GM19238 (cell line): ENCODE results near the gene NFE2.
A peak's percentile ranks its signal among the peaks of the same experiment; 100 is the strongest.
"Not testable (repeated sequence)": the region's sequence is repeated elsewhere in the genome, so short reads cannot be mapped to it uniquely, and the experiment has no call there.

ENCODE experiments used
- DNase-seq: peaks from one replicate; pipeline ENCODE4 v3.0.0; 2011; ENCODE audit warnings: low spot score; ENCODE audit not compliant: insufficient read length

The NFE2 gene

GRCh38 chr12:54300732-54301427, at the start of gene NFE2:
NFE2 (minus strand) TSS chr12:54301015; CDS start chr12:54295248, 5,767 bp downstream.
- no peak for DNase-seq

- DNase-seq: no peak
Observed at GRCh38 chr12:54349679-54350078, 48.9 kb upstream of the NFE2 start.

GRCh38 chr12:54349036-54349435, 48.2 kb upstream of the NFE2 start:
- DNase-seq: no peak

- no peak for DNase-seq
Observed at GRCh38 chr12:54341378-54342300, 40.8 kb upstream of the NFE2 start.

- DNase-seq: no peak
Observed at GRCh38 chr12:54340846-54341245, 40.0 kb upstream of the NFE2 start.

GRCh38 chr12:54338698-54339296, 38.0 kb upstream of the NFE2 start:
- no peak for DNase-seq

GRCh38 chr12:54337854-54338650, 37.2 kb upstream of the NFE2 start:
- DNase-seq: no peak

GRCh38 chr12:54337280-54337842, 36.5 kb upstream of the NFE2 start:
- no peak for DNase-seq

GRCh38 chr12:54333420-54334034, 32.7 kb upstream of the NFE2 start:
- no peak for DNase-seq

- DNase-seq: no peak
Observed at GRCh38 chr12:54331461-54331860, 30.6 kb upstream of the NFE2 start.

GRCh38 chr12:54330442-54330841, 29.6 kb upstream of the NFE2 start:
- DNase-seq: no peak

GRCh38 chr12:54329759-54330158, 28.9 kb upstream of the NFE2 start:
- no peak for DNase-seq

GRCh38 chr12:54328595-54329337, 28.0 kb upstream of the NFE2 start:
- DNase-seq: no peak

- not testable (repeated sequence) for DNase-seq
Observed at GRCh38 chr12:54325442-54326109, 24.8 kb upstream of the NFE2 start.

GRCh38 chr12:54324617-54325441, 24.0 kb upstream of the NFE2 start, which contains the start of gene COPZ1:
COPZ1 (plus strand) TSS chr12:54325131; CDS start chr12:54325164, 33 bp downstream.
- DNase-seq: peak; percentile 85

GRCh38 chr12:54321363-54321762, 20.5 kb upstream of the NFE2 start:
- no peak for DNase-seq

GRCh38 chr12:54312309-54312708, 11.5 kb upstream of the NFE2 start:
- DNase-seq: not testable (repeated sequence)

GRCh38 chr12:54311051-54311450, 10.2 kb upstream of the NFE2 start:
- no peak for DNase-seq
